HepG2 (cell line): Measurements from ENCODE around the gene SRSF1. TPM values are rescaled to one million over a fixed set of nuclear protein-coding genes. Genes with fewer than 3 reads are reported as not detected.

Experiments
- ATF7 ChIP-seq, 2 experiments: fragments of 450-650 bp in 1 of 2; sonication (generic) in 1 of 2; formaldehyde crosslinking in 1 of 2; IDR thresholded peaks; 2 replicates each; pipeline versions ENCODE4 v1.4.0 to v1.6.1; 2016 to 2020; ENCODE audit warnings: antibody characterized with exemption in 1 of 2, mild to moderate bottlenecking in 1 of 2, missing genetic modification reagents in 1 of 2
- CC2D1A ChIP-seq: sonication (generic); formaldehyde crosslinking; IDR thresholded peaks from 2 replicates; pipeline ENCODE4 v1.8.1; 2023; ENCODE audit warnings: mild to moderate bottlenecking, missing genetic modification reagents
- GABPA ChIP-seq, 2 experiments: IDR thresholded peaks; 2 replicates each; pipeline ENCODE4 v1.6.1; 2011 to 2016; ENCODE audit warnings: low read depth in 2 of 2, low read length in 1 of 2, missing biosample characterization in 1 of 2, missing genetic modification characterization in 1 of 2
- GTF2F1 ChIP-seq: fragments of 150-350 bp; IDR thresholded peaks from 2 replicates; pipeline ENCODE4 v1.6.1; 2014; ENCODE audit warnings: low read length
- KDM3A ChIP-seq: IDR thresholded peaks from 2 replicates; pipeline ENCODE4 v1.6.1; 2018; ENCODE audit warnings: low read depth, missing compliant biosample characterization
- MLLT10 ChIP-seq: sonication (generic); formaldehyde crosslinking; IDR thresholded peaks from 2 replicates; pipeline ENCODE4 v1.4.0; 2020; ENCODE audit warnings: missing genetic modification reagents
- MLX ChIP-seq: IDR thresholded peaks from 2 replicates; pipeline ENCODE4 v1.6.1; 2016
- NFKB2 ChIP-seq: sonication (generic); formaldehyde crosslinking; IDR thresholded peaks from 2 replicates; pipeline ENCODE4 v1.4.0; 2020; ENCODE audit warnings: missing genetic modification reagents, borderline replicate concordance
- NR2F6 ChIP-seq, 2 experiments: IDR thresholded peaks; 2 replicates each; pipeline ENCODE4 v1.6.1; 2016; ENCODE audit warnings: antibody characterized with exemption in 1 of 2, mild to moderate bottlenecking in 1 of 2
- PAX8 ChIP-seq: sonication (generic); formaldehyde crosslinking; IDR thresholded peaks from 2 replicates; pipeline ENCODE4 v1.8.0; 2022; ENCODE audit warnings: mild to moderate bottlenecking, missing genetic modification reagents, borderline replicate concordance
- PBX2 ChIP-seq: IDR thresholded peaks from 2 replicates; pipeline ENCODE4 v1.6.1; 2016; ENCODE audit warnings: control low read depth
- PCBP1 ChIP-seq: fragments of 200-400 bp; formaldehyde crosslinking; IDR thresholded peaks from 2 replicates; pipeline ENCODE4 v1.6.1; 2017; ENCODE audit warnings: mild to moderate bottlenecking, low read depth, low read length, borderline replicate concordance
- RNF219 ChIP-seq: sonication (generic); formaldehyde crosslinking; IDR thresholded peaks from 2 replicates; pipeline ENCODE4 v1.5.0; 2020; ENCODE audit warnings: mild to moderate bottlenecking, missing genetic modification reagents
- RORA ChIP-seq: sonication (generic); formaldehyde crosslinking; IDR thresholded peaks from 2 replicates; pipeline ENCODE4 v1.5.0; 2020; ENCODE audit warnings: mild to moderate bottlenecking, missing genetic modification reagents, moderate library complexity
- SNAPC4 ChIP-seq: sonication (generic); formaldehyde crosslinking; IDR thresholded peaks from 2 replicates; pipeline ENCODE4 v1.4.0; 2020; ENCODE audit warnings: mild to moderate bottlenecking, missing genetic modification reagents
- TEAD2 ChIP-seq: sonication (generic); formaldehyde crosslinking; IDR thresholded peaks from 2 replicates; pipeline ENCODE4 v1.9.0; 2021; ENCODE audit warnings: missing genetic modification reagents
- ZNF124 ChIP-seq: sonication (generic); formaldehyde crosslinking; IDR thresholded peaks from 2 replicates; pipeline ENCODE4 v1.4.0; 2020; ENCODE audit warnings: missing genetic modification reagents
- ZNF263 ChIP-seq: sonication (generic); formaldehyde crosslinking; IDR thresholded peaks from 2 replicates; pipeline ENCODE4 v1.4.0; 2020; ENCODE audit warnings: missing genetic modification reagents
- ZNF878 ChIP-seq: sonication (generic); formaldehyde crosslinking; IDR thresholded peaks from 2 replicates; pipeline ENCODE4 v1.8.1; 2023; ENCODE audit warnings: mild to moderate bottlenecking, missing genetic modification reagents, moderate library complexity
- ZSCAN20 ChIP-seq: sonication (generic); formaldehyde crosslinking; IDR thresholded peaks from 2 replicates; pipeline ENCODE4 v1.4.0; 2020; ENCODE audit warnings: missing genetic modification reagents, mild to moderate bottlenecking, borderline replicate concordance
- ZSCAN29 ChIP-seq: sonication (generic); formaldehyde crosslinking; conservative IDR thresholded peaks from 2 replicates; pipeline ENCODE4 v1.4.0; 2020; ENCODE audit warnings: mild to moderate bottlenecking, missing genetic modification reagents
- polyA plus RNA-seq, 8 experiments: library from polyadenylated mRNA; depleted of rRNA in 3 of 8; stranded (reverse) in 7 of 8; unstranded in 1 of 8; fragments of >200 nt; fragmentation: Illumina TruSeq in 4 of 8; extraction: Trizol in 4 of 8; gene quantifications; 2 replicates each; pipeline versions ENCODE4 v1.2.1 to v1.2.3, GENCODE V29; 2011 to 2016; ENCODE audit warnings: low read depth in 4 of 8, missing spikeins in 1 of 8, mixed read lengths in 1 of 8; ENCODE audit not compliant: insufficient read depth in 1 of 8
- total RNA-seq, 5 experiments: library from RNA; depleted of rRNA; stranded (reverse); fragments of >200 nt; fragmentation: Illumina TruSeq; extraction: Trizol; gene quantifications; 2 replicates each; pipeline ENCODE4 v1.2.3, GENCODE V29; 2016; ENCODE audit warnings: low read depth in 1 of 5

SRSF1 gene
- total and polyA plus RNA-seq, 2 of the 13 experiments (the other 11 are each of a cell fraction or from before 2014, with no cell fraction given) = 142 to 445 TPM

- TF ChIP-seq ZSCAN29 (CRISPR knock-in tag) = no peak
- no peak for TF ChIP-seq ATF7 (IDR thresholded peaks at IDR 0.05)
- no peak for TF ChIP-seq ATF7 (CRISPR knock-in tag; IDR thresholded peaks at IDR 0.05)
- TF ChIP-seq SNAPC4 (CRISPR knock-in tag) = no peak
- no peak for TF ChIP-seq CC2D1A
- no peak for TF ChIP-seq ZNF878
- no peak; the same call in 1 of the 2 replicates for TF ChIP-seq PCBP1
- no peak for TF ChIP-seq GTF2F1
- no peak for TF ChIP-seq MLX (CRISPR knock-in tag)
- TF ChIP-seq PAX8 = no peak
- no peak for TF ChIP-seq PBX2 (CRISPR knock-in tag)
- TF ChIP-seq NR2F6 (IDR thresholded peaks at IDR 0.05) = no peak
- no peak for TF ChIP-seq NR2F6 (CRISPR knock-in tag; IDR thresholded peaks at IDR 0.05)
- TF ChIP-seq ZNF124 (CRISPR knock-in tag) = no peak
- 0 out of 2 replicates have a peak, but pooled peaks have one; percentile 63 for TF ChIP-seq TEAD2 (CRISPR knock-in tag)
- TF ChIP-seq KDM3A (CRISPR knock-in tag) = peak; percentile 80; the same call in 1 of the 2 replicates
- TF ChIP-seq GABPA (IDR thresholded peaks at IDR 0.05; ENCODE audit: low read depth, low read length) = peak; percentile 64
- peak; percentile 65 for TF ChIP-seq GABPA (CRISPR knock-in tag; IDR thresholded peaks at IDR 0.05; ENCODE audit: low read depth)
- TF ChIP-seq NFKB2 (CRISPR knock-in tag) = peak; percentile 98
- peak; percentile 59; the same call in 1 of the 2 replicates for TF ChIP-seq ZNF263 (CRISPR knock-in tag)
- TF ChIP-seq RORA (CRISPR knock-in tag) = no peak
- TF ChIP-seq ZSCAN20 = peak; percentile 88; the same call in 1 of the 2 replicates
- TF ChIP-seq RNF219 (CRISPR knock-in tag) = no peak; the same call in 1 of the 2 replicates
- no peak for TF ChIP-seq MLLT10 (CRISPR knock-in tag)
These were observed 19.3 kb downstream of the SRSF1 start, which contains the start of gene VEZF1 (continued) for GRCh38 chr17:57987581-57988300.
